NOMO-1 treated with dmso at 0.1 percent for 144 hours (cell line): ENCODE measurements around the gene NEK5.
A peak's percentile ranks its signal among the peaks of the same experiment; 100 is the strongest.
"Not testable (repeated sequence)": the region's sequence is repeated elsewhere in the genome, so short reads cannot be mapped to it uniquely, and the experiment has no call there.

Experiments
- DNase-seq: peaks from one replicate; lab custom pipeline; 2025; ENCODE audit not compliant: unreplicated experiment; lab: John Stamatoyannopoulos, UW

The NEK5 gene, protein sequence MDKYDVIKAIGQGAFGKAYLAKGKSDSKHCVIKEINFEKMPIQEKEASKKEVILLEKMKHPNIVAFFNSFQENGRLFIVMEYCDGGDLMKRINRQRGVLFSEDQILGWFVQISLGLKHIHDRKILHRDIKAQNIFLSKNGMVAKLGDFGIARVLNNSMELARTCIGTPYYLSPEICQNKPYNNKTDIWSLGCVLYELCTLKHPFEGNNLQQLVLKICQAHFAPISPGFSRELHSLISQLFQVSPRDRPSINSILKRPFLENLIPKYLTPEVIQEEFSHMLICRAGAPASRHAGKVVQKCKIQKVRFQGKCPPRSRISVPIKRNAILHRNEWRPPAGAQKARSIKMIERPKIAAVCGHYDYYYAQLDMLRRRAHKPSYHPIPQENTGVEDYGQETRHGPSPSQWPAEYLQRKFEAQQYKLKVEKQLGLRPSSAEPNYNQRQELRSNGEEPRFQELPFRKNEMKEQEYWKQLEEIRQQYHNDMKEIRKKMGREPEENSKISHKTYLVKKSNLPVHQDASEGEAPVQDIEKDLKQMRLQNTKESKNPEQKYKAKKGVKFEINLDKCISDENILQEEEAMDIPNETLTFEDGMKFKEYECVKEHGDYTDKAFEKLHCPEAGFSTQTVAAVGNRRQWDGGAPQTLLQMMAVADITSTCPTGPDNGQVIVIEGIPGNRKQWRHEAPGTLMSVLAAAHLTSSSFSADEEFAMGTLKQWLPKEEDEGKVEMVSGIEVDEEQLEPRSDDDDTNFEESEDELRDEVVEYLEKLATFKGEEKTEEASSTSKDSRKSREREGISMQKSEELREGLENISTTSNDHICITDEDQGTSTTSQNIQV

DNA sequence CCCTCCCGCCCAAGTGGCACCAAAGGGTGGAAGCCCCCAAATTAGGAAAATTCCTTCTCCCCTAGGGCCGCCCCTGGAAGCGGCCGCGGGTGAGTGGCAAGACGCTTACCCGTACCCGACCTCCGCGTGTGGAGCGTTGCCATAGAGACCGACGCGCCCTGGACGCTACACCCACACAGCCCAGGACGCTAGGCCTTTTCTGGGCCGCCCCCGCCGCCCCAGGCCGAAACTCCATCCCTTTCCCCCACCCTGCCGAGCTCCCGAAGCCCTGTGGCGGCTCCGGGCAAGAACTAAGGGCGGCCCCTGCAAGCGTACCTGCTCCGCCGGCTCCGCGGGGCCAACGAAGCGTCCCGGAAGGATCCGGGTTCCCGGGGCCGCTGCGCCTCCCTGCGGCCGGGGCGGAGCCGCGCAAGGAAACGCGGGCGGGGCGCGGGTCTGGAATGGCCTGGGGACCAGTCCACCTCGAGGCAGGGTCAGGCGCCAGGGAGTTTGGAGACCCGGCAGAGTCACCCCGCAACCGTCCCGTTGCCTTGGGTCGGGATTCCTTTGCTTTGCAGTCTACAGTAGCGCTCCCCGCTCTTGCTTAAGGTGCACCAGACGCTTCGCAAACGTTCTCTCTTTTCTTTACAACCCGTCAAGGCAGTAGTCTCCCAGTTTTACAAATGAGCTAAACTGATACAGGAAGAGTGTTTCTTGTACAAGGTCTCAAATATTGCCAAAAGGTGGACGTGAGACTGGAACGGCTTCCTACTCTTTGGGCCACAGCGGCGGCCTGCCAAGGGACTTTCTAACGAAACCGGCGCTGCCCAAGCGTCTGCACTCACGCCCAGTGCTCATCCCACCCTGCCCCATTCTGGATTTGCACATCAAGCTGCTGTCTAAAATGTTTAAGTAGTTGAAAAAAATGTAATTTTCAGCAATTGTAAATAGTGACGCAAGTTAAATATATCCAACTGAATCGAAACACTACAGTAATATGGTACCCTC lies at the start of gene NEK5:
TSS of gene NEK5 (minus strand) at position 360 of the 987 bp plus-strand sequence. CDS start 1,591 bp downstream, outside the sequence.
- DNase-seq, result peak; percentile 17

DNA sequence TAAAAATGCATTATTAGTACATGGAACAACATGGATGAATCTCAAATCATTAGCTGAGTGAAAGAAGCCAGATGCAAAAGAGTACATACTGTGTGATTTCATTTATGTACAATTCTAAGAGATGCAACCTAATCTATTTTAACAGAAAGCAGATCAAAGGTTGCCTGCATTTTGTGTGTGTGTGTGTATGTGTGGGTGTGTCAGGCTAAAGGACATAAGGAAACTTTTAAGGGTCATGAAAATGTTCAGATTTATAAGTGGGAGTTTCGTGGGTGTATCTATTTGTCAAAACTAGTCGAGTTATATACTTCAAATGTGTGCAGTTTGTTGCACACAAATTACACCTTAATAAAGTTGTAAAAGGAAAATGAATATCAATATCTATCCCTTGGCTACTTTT lies 48.4 kb upstream of the NEK5 start:
- DNase-seq, result no peak

DNA sequence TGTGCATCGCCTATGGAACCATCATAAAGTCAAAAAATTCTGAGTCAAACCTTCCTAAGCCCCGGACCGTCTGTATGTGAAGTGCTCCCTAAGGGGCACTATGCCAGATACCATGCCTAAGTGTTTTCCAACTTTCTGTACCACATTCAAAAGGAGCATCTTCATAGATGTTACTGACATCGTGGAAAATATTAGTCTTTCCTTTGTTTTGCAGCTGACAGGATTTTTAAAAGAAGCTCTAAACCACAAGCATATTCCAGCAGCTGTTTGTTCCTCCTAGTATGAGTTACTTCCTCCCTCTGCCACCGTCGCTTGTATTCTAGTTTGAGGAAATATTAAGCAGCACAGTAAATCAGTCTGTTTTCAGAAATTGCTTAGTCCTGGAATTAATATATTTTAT lies 45.1 kb upstream of the NEK5 start:
- DNase-seq, result peak; percentile 18

DNA sequence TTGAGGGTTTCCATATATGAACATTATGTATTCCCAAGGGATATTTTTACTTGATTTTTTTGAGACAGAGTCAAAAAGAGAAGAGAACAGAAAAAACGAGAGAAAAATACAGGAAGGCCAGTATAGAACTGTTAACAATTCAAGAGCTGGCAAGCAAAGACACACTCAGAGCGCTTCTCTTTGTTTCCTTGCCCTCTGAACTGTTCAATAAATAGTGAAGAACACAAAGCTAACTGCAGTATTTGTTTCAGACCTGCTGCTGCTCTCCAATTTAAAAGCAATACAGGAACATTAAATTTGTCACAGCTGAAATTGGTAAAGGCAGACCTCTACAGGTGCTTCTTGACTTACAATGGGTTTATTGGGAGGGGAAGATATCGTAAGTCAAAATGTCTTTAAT lies 44.5 kb upstream of the NEK5 start:
- DNase-seq, result no peak

DNA sequence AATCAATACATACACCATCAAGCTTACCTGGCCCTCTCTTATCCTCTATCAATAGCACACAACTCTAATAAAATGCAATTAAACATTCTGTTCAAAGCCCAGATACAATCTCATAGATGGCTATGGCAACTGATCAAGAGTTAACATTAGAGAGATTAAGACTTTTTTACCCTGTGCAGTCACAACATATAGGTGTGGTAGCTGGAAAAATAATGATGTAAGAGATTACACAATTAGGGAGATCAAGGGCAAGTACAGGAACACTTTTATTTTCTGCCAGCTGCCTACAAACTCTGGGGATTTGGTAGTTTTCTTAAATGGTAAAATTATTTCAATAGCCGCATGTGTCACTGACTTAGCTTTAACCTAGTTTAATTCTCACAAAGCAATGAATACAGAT lies 42.8 kb upstream of the NEK5 start:
- not testable (repeated sequence) for DNase-seq

DNA sequence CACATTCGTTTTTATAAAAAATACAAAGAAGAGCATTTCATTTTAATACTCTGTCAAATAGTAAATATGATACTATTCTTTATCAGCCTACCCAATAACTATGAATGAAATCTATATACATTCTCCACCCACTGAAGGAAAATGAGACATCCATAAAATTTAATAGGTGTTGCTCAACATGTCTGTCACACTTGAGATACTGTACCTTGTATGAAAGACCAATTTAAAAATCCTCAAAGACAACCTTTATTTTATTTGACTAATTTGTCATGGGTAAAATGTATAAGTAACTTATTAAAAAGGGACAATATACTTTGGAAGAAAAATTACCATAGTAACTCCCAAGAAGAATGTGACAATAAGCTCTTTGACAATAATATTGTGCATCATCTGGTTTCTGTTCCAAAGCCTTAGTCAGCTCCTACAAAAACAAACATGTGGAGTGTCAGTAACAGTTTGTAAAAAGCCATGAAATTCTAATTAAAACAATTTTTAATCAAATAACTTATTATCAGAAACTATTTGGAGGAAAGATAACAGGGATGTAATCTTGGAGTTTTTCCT lies 42.0 kb upstream of the NEK5 start:
- DNase-seq, result not testable (repeated sequence)

DNA sequence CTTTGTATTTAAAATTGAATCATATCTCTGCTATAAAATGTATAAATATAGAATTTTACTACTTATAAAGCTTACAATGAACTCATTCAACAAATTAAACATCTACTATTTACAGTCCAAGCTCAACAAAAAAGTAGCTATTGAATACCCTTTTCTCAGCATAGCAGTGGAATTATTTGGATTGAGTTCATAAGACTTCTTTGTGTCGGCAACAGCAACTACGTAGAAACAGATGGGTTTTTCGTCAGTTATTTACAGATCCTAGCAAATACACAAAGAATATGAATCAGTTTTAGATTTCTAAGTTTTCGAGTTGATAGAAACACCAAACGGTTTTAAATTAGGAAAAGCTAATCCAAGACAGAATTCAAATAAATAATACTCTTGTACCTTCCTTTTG lies 41.0 kb upstream of the NEK5 start:
- DNase-seq, result no peak

DNA sequence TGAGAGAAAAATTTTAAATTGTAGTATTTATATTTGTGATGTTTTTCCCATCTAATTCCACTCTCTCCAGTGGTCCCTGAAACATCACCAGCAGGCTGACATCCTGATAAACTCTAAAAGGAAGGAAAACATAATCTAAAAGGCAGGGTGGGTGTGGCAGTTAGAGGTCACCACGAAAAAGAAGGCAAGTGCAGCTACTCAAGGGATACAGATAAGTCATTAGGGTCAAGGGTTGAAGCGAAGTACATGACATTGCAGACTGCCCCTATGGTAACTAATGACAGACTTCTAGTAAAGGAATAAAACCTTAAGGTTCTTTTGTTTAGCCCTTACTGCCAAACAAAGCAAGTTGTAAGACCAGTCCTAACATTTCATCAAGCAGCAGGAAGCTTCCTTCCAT lies 36.5 kb upstream of the NEK5 start:
- no peak for DNase-seq

DNA sequence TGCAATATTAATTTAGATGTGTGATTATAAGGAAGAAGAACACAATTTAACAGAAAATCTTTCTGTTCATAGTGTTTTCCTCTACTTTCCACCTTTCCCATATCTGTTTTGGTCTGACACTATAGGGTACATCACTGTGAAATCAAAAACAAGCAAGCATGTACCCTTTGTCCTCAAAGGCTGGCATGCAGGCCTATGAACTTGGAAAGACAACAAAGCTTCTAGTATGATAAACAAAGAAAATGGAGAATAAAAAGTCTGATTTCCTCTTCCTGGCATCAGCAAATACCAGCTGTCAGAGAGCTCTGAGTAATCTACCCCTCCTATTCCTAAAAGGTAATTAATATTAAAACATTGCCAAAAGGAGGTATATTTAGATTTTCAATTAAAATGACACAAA lies 36.1 kb upstream of the NEK5 start:
- no peak for DNase-seq

DNA sequence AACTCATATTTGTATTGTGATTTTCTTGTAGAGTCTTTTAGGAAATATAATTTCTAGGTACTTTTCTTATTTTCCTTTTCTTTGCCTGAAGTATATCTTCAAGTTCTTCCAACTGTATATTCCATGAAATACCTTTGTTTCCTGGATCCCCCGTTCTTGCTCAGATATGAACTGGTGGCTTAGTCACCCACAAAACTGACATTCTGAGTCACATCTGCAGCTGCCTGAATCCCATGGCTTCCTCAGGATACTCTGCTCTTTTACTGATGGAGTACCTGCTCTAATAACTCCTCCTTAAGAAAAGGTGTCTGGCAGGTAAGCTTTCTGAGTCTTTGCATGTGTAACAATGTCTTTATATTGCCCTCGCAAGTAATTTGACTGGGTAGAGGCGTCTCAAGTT lies 35.0 kb upstream of the NEK5 start:
- DNase-seq, result not testable (repeated sequence)

DNA sequence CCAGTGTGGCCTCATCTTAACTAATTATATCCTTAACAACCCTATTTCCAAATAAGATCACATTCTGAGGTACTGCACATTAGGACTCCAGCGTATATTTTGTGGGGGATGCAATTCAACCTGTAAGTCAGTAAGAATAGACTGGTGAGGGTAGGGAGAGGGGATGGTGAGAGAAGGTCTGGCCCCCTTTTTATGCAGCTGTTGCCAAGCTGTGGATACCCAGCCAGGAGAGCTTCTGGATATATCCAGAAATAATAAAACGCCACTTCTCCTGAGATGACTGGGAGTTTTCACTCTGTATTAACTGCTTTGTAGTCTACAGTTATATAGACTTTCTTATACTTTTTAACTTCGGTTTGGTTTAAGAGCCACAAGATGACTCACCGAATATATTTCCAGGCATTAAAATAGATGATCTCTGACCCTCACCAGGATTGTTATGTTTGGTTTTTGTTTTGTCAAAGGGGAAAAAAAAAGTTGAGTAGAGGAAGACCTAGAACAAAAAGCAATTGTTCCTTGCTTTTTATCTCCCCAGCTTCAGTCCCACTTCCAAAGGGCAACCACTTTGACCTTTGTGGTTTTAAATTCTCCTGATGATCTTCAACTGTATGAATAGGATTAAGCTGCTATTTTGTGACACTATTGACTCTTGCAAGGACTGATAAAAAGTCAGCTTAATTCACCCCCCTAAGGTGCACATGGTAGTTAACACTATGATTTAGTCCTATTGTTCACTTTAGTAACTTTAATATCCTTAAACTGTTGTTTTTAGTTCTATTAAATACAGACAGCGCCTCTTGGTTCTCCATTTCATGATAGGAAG lies 33.6 kb upstream of the NEK5 start:
- DNase-seq, result no peak

DNA sequence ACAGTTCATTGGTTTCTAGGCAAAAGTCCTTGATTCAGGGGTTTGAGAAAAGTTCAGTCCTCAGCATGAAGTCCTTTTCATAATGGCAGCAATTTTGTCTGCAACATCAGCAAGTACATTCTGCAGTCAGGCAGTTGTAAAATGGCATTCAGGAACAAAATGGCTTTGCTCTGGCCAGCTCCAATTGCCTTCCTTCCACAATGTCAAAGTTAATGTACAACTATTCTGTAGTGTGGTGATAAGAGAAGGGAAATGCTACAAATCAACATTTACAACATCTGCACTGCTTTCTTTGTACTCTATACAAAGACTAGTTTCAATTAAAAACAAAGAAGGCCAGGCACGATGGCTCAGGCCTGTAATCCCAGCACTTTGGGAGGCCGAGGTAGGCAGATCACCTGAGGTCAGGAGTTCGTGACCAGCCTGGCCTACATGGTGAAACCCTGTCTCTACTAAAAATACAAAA lies 32.3 kb upstream of the NEK5 start:
- no peak for DNase-seq

DNA sequence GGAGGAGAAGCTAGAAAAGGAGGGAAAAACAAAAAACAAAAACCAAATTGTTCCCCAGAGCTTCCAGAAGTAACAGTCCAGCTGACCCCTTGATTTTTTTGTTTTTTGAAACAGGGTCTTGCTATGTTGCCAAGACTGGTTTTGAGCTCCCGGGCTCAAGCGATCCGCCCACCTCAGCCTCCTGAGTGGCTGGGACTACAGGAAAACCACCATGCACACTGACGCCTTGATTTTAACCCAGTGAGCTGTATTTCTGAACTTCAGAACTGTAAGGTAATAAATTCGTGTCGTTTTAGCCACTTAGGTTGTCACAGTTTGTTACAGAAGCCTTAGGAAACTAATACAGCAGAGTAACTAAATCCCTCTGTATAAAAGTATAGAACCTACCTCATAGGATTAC lies 31.6 kb upstream of the NEK5 start:
- no peak for DNase-seq

DNA sequence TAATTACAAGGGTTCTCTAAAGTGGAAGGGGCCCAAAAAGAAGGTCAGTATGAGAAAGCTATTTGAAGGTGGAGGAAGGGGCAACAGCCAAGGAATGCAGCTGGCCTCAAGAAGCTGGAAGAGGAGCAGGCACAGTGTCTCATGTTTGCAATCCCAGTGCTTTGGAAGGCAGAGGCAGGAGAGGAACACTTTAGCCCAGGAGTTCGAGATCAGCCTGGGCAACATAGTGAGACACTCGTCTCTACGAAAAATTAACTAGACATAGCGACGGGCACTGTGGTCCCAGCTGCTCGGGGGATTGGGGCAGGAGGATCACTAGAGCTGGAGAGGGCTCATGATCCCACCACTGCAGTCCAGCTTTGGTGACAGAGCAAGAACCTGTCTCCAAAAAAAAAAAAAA lies 31.2 kb upstream of the NEK5 start:
- DNase-seq, result no peak

DNA sequence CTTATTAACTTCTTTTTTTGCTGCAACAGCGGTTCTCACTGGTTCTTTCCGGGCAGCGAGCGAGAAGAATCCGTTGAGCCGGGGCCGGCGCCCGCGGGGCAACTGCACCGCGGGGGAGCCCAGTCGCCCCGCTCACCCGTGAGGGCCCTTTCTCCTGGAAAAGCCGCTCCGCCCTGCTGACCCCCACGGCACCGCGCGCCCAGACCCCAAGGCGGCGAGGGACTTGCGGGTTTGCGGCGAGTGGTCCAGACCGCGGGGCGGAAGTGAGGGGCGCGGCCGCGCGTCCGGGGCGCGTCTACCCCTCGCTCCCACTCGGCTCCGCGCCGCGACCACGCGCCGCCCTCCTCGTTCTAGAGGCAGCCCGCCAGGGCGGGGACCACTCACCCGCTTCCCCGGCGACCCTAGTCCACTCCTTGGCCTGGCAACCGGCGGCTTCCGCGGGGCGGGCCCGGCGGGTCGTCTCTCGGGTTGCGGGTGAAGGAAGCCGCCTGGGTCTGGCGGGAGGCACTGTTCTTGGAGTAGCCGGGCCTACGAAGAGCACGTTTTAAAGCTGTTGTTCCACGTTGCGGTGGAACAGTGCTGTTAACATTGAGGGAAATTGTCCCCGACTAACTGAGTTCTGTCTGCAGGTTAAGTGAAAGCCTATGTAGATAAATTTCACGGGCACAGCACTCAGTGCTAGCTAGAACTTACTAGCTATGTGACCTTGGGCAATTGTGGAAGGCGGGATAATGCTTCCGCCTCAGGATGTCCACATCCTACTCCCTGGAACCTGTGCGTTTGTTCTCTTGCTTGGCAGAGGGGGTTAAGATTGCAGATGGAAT lies 30.5 kb upstream of the NEK5 start, which contains the start of gene NEK3:
TSS of gene NEK3 (minus strand) at position 439 of the 824 bp plus-strand sequence. CDS start 3,406 bp downstream, outside the sequence.
- DNase-seq, result peak; percentile 63

DNA sequence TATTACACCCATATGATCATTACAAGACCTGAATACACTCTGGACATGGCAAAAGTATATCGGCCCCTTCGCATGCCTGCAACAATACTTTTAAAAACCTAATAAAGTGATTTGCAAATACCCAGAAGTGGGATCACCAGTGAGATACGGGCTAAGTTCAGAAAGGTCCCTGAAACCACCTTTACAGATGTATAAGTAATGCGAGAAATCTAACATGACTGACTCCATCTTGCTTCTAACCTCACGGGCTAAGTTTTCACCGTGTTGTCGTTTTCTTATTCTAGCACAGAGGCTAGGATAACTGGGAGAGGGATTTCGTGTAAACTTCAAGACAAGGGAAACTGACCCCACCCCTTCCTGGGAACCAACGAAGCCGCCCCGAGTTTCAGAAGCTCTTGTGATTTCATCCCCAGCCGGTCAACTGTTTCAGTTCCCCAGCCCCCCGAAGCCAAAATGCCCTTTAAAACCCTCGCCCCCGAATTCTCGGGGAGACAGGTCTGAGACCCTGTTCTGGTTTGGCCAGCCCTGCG lies 29.8 kb upstream of the NEK5 start:
- no peak for DNase-seq

DNA sequence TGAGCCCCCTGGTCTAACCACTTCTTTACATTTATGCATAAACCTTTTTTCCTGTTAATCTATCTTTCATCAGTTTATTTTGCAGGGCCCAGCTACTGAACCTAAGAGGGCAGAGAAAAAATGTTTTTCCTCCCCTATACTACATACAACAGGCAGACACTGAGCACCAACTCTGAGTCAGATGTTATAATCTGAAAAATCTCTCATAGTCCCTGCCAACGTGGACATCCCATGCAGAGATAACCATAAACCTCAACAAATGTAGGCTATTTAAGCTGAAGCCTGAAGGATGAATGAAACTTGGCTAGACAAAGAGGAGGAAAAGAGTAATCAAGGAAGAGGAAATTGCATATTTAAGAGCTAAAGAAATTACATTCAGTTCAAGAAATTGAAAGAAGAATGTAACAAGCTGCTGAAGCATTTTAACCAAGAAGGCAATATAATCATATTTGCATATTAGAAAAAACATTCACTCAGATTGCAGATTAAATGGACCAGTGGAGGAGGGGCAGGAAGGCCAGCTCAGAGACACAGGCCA lies 27.9 kb upstream of the NEK5 start:
- DNase-seq, result no peak

DNA sequence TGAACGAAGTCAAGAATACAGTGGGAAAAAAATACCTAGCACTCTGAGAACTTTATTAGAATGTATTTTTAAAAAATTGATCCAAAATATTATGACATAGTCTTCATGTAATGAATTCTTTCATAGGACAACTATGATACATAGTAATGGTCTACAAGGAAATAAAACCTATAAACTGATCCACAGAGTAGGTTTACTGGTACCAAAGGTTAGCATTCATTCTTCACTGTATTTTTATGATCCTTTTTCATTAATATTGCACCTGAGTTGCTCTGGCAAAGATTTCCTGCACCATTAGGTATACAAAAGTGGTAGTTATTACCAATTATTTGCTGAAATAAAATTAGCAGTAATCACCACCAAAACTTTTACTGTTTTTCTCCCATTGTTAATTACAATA lies 26.3 kb upstream of the NEK5 start:
- no peak for DNase-seq
